Psoas muscle (tissue), 8 donors: Measurements from ENCODE around the gene MEIS1. TPM values are rescaled to one million over a fixed set of nuclear protein-coding genes. Genes with fewer than 3 reads are reported as not detected.

Source experiments
- ATAC-seq, 4 donors: fragments of 200-7000 bp; cut with Tn5 transposase; one replicate each; pipeline ENCODE4 v1.9.1; 2020; ENCODE audit warnings: moderate library complexity in 3 of 4, mild to moderate bottlenecking in 2 of 4
- DNase-seq, 2 donors: peaks; one replicate each; pipeline ENCODE4 v3.0.0-alpha.2; 2020
- H3K27ac ChIP-seq: fragments of 200-600 bp; one replicate; pipeline ENCODE4 v1.8.0; 2022
- H3K27me3 ChIP-seq, 3 donors: fragments of 200-600 bp in 1 of 3; one replicate each; pipeline versions ENCODE4 v1.6.1 to v1.8.0; 2013 to 2022; ENCODE audit warnings: low read length in 2 of 3, mild to moderate bottlenecking in 2 of 3, moderate library complexity in 1 of 3; ENCODE audit not compliant: insufficient read depth in 3 of 3
- H3K36me3 ChIP-seq, 2 donors: fragments of 200-600 bp in 1 of 2; one replicate each; pipeline versions ENCODE4 v1.6.1 to v1.8.0; 2013 to 2022; ENCODE audit warnings: low read depth in 1 of 2, mild to moderate bottlenecking in 1 of 2, moderate library complexity in 1 of 2; ENCODE audit not compliant: insufficient read depth in 1 of 2
- H3K4me1 ChIP-seq: fragments of 200-600 bp; one replicate; pipeline ENCODE4 v1.8.0; 2022
- H3K4me3 ChIP-seq: fragments of 200-600 bp; one replicate; pipeline ENCODE4 v1.8.0; 2022; ENCODE audit warnings: mild to moderate bottlenecking
- H3K9me3 ChIP-seq: fragments of 200-600 bp; one replicate; pipeline ENCODE4 v1.8.0; 2022
- CTCF ChIP-seq: fragments of 200-600 bp; IDR thresholded peaks from one replicate; pipeline ENCODE4 v1.8.0; 2022; ENCODE audit warnings: antibody characterized with exemption
- WGBS, 3 donors: extraction: QIAGEN DNeasy Blood & Tissue Kit; methylation state at CpG; one replicate each; pipeline versions ENCODE4 v1.1.6 to v1.1.7; 2013; 5-methylcytosine and 5-hydroxymethylcytosine counted together
- intact Hi-C, 2 donors: fragments of 100-400 bp; cut with DNase I; formaldehyde crosslinking; loops; one replicate each; pipeline versions ENCODE4 v1.11.0 to v1.14.2; 2022
- polyA plus RNA-seq, 3 donors: library from polyadenylated mRNA; stranded (reverse); fragments of 200-250 nt; gene quantifications; one replicate each; pipeline ENCODE4 v1.2.3, GENCODE V29; 2013
- total RNA-seq, 4 donors: library from RNA; stranded (reverse); fragmentation: NEBNext Ultra II Directional in 2 of 4; extraction: Animal tissue kit (Norgen Biotek cat#: 25700) in 2 of 4; gene quantifications; one replicate each; pipeline versions ENCODE4 v1.2.1 to v1.2.4, GENCODE V29; 2021 to 2023
- donor health status: healthy with polysubstance abuse.
- donor health status: DM: no; HTN: no; CAD: no; lungs with moderate emphysema.
- donor health status: Bipolar disorder and iron deficiency.
- donor health status: healthy.
- donor health status: DM: yes; HTN: yes; CAD: no.
- donor health status: DM: no; HTN: no; CAD: no.
- donor health status: DM: no; HTN: no; CAD: no.
- donor health status: DM: yes; HTN: yes; CAD: no.

MEIS1 gene
- total and polyA plus RNA-seq, 7 donors: 0.77 to 6.8 (median 2.1) TPM

GRCh38 chr2:66489436-66489835 lies 54.5 kb downstream of the MEIS1 start:
- H3K27me3 ChIP-seq: no peaks in the 10 kb centered on the region
- 8 to 10% (median 9%) methylated on average over 1 of the region's 1 CpG for WGBS, 3 donors
- DNase-seq: no peak
- no peaks in the 10 kb centered on the region for H3K36me3 ChIP-seq
- no peak overlapping the region for H3K27ac ChIP-seq
- no peak overlapping the region for H3K4me3 ChIP-seq
- ATAC-seq: no peak
- no peak for TF ChIP-seq CTCF
- intact Hi-C loops: no loop called here
- H3K4me1 ChIP-seq: no peaks in the 10 kb centered on the region
- no peaks in the 10 kb centered on the region for H3K9me3 ChIP-seq

GRCh38 chr2:66490588-66491001 lies 55.7 kb downstream of the MEIS1 start:
- Histone ChIP-seq H3K27ac (no peak overlapping the region), H3K4me3 (no peak overlapping the region), H3K4me1 (no peaks in the 10 kb centered on the region), H3K36me3 (no peaks in the 10 kb centered on the region), H3K9me3 (no peaks in the 10 kb centered on the region), H3K27me3 (no peaks in the 10 kb centered on the region)
- ATAC-seq (no peak), DNase-seq (no peak)
- TF ChIP-seq CTCF: no peak
- intact Hi-C loops: no loop called here
- WGBS, 3 donors: 66 to 71% (median 69%) methylated on average over 3 of the region's 3 CpGs

- DNase-seq (peak; percentile 46 to 62), ATAC-seq (peak in 2 of 4 donors; percentile 31 to 50)
- Histone ChIP-seq H3K9me3 (no peaks in the 10 kb centered on the region), H3K27me3 (no peaks in the 10 kb centered on the region), H3K36me3 (no peaks in the 10 kb centered on the region), H3K4me1 (no peaks in the 10 kb centered on the region), H3K27ac (no peak overlapping the region), H3K4me3 (no peak overlapping the region)
- 60 to 62% (median 62%) methylated on average over 6 of the region's 6 CpGs for WGBS, 3 donors
- no peak for TF ChIP-seq CTCF
- intact Hi-C loops: no loop called here
Observed at GRCh38 chr2:66494708-66495107, 59.8 kb downstream of the MEIS1 start.

GRCh38 chr2:66495788-66496640 lies 61.1 kb downstream of the MEIS1 start:
- Histone ChIP-seq H3K27me3 (no peaks in the 10 kb centered on the region), H3K36me3 (no peaks in the 10 kb centered on the region), H3K4me3 (no peak overlapping the region), H3K9me3 (no peaks in the 10 kb centered on the region), H3K27ac (no peak overlapping the region), H3K4me1 (no peaks in the 10 kb centered on the region)
- DNase-seq (peak; percentile 37 to 54), ATAC-seq (peak in 3 of 4 donors; percentile 21 to 69 (median 57))
- intact Hi-C loops: no loop called here
- 57 to 58% (median 58%) methylated on average over 13 of the region's 13 CpGs for whole genome bisulfite sequencing, 3 donors
- no peak for TF ChIP-seq CTCF
